Hematopoietic multipotent progenitor cell treated with erythropoietin and hydrocortisone succinate and interleukin-3 and kit ligand, for 17 days (in vitro differentiated cells): ENCODE data around the gene TPSG1.
"Not testable (repeated sequence)": the region's sequence is repeated elsewhere in the genome, so short reads cannot be mapped to it uniquely, and the experiment has no call there.

Experiments
- DNase-seq: peaks from one replicate; pipeline ENCODE4 v3.0.0-alpha.2; 2015; ENCODE audit warnings: low spot score

The TPSG1 gene

DNA sequence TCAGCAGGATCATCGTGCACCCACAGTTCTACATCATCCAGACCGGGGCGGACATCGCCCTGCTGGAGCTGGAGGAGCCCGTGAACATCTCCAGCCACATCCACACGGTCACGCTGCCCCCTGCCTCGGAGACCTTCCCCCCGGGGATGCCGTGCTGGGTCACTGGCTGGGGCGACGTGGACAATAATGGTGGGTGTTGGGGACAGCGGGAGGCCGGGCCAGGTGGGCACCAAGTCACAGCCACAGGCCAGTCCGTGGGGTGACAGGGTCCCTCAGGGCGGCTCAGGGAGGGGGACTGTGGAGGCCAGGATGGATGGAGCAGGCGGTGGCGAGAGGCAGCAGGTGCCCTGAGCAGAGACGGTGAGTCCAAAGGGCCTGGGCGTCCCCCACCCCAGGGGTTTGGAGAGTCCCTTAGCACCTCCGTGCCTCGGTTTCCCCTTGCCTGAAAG lies 31.8 kb upstream of the TPSG1 start:
- DNase-seq = no peak

GRCh38 chr16:1256296-1256873 lies 31.3 kb upstream of the TPSG1 start:
- DNase-seq = not testable (repeated sequence)

DNA sequence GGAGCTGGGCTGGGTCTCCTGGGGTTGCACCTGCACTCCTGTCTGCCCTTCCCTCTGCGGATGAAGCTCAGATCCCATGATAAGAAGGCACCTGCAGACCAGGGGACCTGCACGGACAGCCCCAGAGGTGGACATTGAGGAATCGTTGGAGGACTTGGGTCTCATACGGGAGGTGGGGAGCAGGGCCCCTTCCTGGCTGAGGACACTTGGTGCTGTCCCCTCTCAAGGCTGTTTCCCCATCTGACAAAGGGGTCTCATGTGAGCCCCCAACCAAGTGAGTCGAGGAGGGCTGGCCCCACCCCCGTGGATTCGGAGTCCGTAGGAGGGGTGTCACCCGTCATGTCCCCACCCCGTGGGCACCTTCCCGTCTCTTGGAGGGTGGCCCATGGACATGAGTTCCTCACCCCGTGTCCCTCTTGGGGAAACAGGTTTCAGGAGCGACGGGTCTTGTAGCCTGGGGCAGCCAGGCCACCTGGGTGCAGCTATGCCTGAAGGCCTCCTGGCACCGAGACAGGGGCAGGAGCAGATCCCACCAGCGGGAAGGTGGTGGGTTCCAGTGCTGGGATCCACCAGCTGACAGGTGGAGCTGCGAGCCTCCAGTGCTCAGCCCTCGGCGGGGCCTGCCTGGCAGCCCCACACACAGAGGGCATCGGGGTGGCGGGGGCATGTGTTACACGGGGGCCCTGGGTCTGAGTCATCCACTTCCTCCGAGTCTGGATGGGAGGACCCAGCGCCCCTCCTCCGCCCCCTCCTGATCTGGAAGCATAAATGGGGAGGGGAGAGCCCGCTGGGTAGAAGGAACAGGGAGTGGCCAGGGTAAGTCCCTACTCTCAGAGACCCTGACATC lies 30.4 kb upstream of the TPSG1 start, which contains the start of gene TPSD1:
Gene TPSD1, plus strand, starts transcription at position 794 of the 847 bp plus-strand sequence. CDS start 212 bp downstream, outside the sequence.
- DNase-seq = not testable (repeated sequence)

- not testable (repeated sequence) for DNase-seq
Measured at GRCh38 chr16:1254821-1255220, 29.8 kb upstream of the TPSG1 start.

DNA sequence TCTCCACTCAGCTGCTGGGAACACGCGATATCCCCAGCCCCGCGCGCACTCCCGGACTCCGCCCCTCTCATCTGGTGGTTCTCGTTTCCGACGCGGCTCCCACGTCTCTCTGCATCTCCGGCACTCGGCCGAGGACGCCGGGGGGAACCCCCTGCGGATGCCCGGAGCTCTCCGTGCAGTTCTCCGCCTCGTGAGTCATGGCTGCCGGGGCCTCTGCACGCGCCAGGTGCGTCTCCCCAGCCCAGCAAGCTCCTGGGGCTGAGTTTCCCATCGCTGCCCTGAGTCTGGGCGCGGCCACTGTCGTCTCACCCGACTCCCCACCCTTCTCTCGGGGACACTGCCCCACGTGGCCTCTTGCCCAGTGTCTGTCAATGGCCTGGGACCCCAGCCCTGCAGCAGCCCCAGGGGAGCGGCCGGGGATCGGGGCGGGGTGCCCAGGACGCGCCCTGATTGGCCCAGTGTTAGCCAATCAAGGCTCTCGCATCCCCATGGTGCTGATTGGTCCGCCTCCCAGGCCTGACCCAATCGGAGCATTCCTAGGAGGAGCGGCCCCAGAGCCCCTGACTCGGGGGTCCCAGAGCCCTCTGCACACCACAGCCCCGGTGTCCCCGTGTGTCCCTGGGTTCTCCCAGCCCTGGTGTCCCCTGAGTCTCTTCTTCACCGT lies 28.8 kb upstream of the TPSG1 start:
- DNase-seq = not testable (repeated sequence)

DNA sequence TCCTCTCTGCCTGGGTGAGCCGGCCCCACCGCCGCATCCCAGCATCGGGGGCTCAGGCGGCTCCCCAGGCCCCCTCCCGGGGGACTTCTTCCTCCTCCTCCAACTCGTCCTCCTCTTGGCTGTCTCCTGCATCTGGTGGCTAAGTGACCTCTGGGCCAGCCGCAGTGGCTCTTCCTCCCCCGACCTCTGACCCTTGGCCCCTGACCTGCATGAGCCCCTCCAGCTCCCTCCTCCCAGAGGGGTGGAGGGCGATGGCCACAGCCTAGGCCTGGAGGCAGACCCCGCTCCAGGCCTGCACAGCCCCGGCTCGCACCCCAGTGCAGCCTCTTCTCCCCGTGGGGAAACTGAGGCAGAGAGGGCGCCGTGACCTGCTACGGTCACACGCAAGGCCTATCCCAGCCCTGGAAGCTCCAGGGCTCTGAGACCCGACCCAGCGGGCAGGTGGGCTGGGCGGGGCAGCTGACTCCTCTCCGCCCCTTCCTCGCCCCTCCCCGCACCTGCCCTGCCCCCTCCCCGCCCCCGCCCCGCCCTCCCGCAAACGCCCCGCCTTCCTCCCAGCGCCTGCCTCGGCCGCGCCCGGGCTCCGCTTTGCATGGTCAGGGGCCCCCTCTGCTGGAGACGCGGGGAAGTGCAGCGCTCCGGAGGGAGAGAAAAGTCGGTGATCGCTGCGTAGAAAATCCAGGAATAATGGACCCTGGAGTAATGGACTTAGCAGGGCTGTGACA lies 24.1 kb upstream of the TPSG1 start:
- not testable (repeated sequence) for DNase-seq

- DNase-seq = not testable (repeated sequence)
Measured at GRCh38 chr16:1247903-1248537, 23.0 kb upstream of the TPSG1 start.

DNA sequence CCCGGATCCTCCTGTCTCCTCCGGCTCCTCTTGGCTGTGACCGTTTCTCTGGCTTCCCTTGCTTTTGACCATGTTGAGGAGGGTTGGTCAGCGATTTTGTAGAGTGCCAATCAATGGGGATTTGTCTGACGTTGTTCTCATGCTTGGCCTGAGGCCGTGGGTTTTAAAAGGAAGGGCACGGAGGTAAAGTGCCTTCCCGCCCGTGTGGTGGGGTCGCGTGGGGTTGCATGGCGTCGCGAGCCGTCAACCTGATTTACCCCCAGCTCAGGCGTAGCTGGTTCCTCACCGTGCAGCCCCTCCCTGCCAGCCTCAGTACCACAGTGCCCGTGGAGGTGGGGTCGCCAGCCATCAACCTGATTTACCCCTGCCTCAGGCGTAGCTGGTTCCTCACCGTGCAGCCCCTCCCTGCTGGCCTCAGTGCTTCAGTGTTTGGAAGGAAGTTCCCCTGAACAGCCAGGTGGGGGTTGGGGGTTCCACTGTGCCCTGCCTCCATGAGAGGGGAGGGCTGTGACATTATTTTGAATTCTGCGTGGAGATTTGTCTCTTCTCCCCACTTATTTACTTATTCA lies 20.5 kb upstream of the TPSG1 start:
- no peak for DNase-seq

DNA sequence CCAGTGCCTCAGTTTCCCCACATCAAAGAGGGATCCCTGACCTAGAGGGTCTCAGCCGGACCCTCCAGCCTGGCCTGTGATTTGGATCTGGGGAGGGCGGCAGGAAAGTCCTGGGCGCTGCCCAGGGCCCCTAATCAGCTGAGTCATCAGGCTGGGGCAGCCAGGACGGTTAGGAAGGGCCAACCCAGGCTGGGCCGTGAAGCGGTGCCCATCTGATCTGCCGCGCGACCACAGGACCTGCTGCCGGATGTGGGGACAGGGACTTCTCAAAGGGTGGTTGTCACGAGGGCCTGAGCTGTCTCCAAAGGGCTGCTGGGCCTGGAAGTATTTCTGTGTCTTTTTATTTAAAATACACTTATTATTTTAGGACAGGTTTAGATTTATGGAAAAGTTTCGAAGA lies 19.8 kb upstream of the TPSG1 start:
- peak; percentile 20 for DNase-seq

DNA sequence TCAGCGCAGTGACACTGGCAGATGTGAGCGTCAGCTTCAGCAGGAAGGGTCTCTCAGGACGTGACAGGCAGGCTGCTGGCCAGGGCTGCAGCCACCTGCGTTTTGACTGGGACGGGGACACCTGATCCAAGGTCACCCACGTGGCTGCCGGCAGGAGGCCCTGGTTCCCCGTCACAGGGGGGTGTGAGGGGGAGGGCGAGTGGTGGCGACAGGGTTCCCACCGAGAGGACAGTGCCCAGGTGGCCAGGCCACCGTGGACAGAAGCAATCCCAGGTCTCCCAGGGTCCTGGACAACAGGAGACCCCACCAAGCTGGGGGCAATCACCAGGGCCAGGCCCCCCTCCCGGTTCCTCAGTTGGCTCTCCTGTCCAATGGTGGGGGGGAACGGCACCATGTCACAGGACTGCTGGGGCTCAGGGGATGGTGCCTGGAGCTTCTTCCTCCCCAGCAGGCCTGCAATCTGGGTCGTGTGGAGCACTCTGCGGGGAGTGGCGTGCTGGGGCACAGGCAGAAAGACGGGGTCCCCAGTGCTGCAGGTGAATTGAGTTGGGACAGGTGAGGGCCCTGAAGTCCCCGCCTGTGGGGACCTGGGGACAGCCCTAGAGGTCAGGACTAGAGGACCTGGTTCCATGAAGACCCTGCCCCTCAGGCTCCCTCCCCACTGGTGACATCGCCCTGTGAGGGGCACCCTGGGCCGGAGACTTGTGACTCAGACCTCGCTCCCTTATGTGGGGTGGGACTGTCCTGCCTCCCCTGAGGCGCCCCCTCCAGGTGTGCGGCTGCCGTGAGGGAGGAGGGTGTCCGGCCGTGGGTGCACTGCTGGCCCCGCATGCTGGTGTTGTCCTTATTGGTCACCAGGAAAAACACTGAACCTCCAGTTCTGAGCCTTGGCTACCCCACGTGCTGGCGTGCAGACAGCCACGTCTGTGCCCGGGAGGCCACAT lies 19.1 kb upstream of the TPSG1 start:
- DNase-seq = not testable (repeated sequence)

GRCh38 chr16:1243363-1243762 lies 18.3 kb upstream of the TPSG1 start:
- not testable (repeated sequence) for DNase-seq

- DNase-seq = not testable (repeated sequence)
Measured at GRCh38 chr16:1241081-1241480, 16.0 kb upstream of the TPSG1 start.

GRCh38 chr16:1240436-1240835 lies 15.4 kb upstream of the TPSG1 start, which contains the start of gene TPSAB1:
TPSAB1 (plus strand) TSS chr16:1240705; CDS start chr16:1240939, 234 bp downstream.
- DNase-seq = not testable (repeated sequence)

- DNase-seq = not testable (repeated sequence)
Measured at GRCh38 chr16:1239575-1239974, 14.5 kb upstream of the TPSG1 start.

GRCh38 chr16:1238909-1239308 lies 13.8 kb upstream of the TPSG1 start:
- not testable (repeated sequence) for DNase-seq

DNA sequence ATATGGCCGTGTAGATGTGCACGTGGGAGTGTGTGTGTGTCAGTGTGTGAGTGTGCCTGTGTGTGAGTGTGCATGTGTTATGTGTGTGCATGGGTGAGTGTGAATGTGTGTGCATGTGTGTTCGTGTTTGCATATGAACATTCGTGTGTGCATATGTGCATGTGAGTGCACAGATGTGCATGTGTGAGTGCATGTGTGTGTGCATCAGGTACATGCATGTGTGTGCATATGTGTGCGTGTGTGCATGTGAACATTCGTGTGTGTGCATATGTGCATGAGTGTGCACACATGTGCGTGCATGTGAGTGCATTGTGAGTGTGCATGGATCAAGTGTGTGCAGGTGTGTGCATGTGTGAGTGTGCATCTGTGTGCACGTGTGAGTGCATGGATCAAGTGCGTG lies 12.9 kb upstream of the TPSG1 start:
- DNase-seq = no peak

- not testable (repeated sequence) for DNase-seq
Measured at GRCh38 chr16:1236659-1237058, 11.6 kb upstream of the TPSG1 start.

- not testable (repeated sequence) for DNase-seq
Measured at GRCh38 chr16:1232049-1232748, 7.1 kb upstream of the TPSG1 start.

GRCh38 chr16:1231301-1231700 lies 6.2 kb upstream of the TPSG1 start:
- DNase-seq = not testable (repeated sequence)
